Measurements from ENCODE around the gene ARHGEF28. TPM values are rescaled to one million over a fixed set of nuclear protein-coding genes. Genes with fewer than 3 reads are reported as not detected.

The ARHGEF28 gene
- total and polyA plus RNA-seq, 9 of the 15 experiments (the other 6 are each of a cell fraction or from before 2014, with no cell fraction given) = 0.27 TPM; not detected in 8

GRCh38 chr5:73977146-73977545 is 351.1 kb downstream of the ARHGEF28 start:
- H3K4me2 ChIP-seq (ENCODE audit: insufficient read depth, low read length) = no peak overlapping the region
- H2AFZ ChIP-seq (ENCODE audit: low read depth, low read length) = no peak overlapping the region
- H3K9ac ChIP-seq (ENCODE audit: insufficient read depth in 1 of 2, low read depth in 2 of 2, low read length in 2 of 2) = no peak overlapping the region
- H3K9me3 ChIP-seq (replicated peaks; ENCODE audit: control insufficient read depth, insufficient read depth, low read depth, low read length) = no peaks in the 10 kb centered on the region
- ChIA-PET POLR2A (interaction anchor here (0.6 kb wide), 1 partner anchor 26 kb away, joined by 3 read pairs; no protein-coding TSS in a partner anchor), CTCF (ENCODE audit: low intra/inter-chr PET ratio) (no interaction called here)
- H3K4me3 ChIP-seq = no peak overlapping the region
- H3K79me2 ChIP-seq (ENCODE audit: control insufficient read depth, insufficient read depth, low read length) = no peaks in the 10 kb centered on the region
- no peak overlapping the region for H3K27ac ChIP-seq (ENCODE audit: extremely low read depth, low read depth, low read length)
- H3K27me3 ChIP-seq (ENCODE audit: control insufficient read depth in 2 of 2, insufficient read depth in 2 of 2, low read length in 2 of 2) = no peaks in the 10 kb centered on the region; a peak in 1 of 5 replicates
- in situ Hi-C loops (cut with MboI) = no loop called here
- FAIRE-seq = no peak
- no peak for DNase-seq (ENCODE audit: extremely low read depth in 1 of 4, low spot score in 3 of 4)
- TF ChIP-seq PHF8 (IDR thresholded peaks at IDR 0.05; ENCODE audit: borderline replicate concordance, low read length) (no peak), ZNF224 (CRISPR knock-in tag; IDR thresholded peaks at IDR 0.05) (no peak), MAFK (IDR thresholded peaks at IDR 0.05; ENCODE audit: low read length) (no peak), ZNF24 (IDR thresholded peaks at IDR 0.05) (no peak), CXXC5 (CRISPR knock-in tag; IDR thresholded peaks at IDR 0.05) (no peak), PHTF2 (CRISPR knock-in tag; IDR thresholded peaks at IDR 0.05) (no peak), MIER1 (IDR thresholded peaks at IDR 0.05; ENCODE audit: low read depth) (no peak), ZNF551 (CRISPR knock-in tag; IDR thresholded peaks at IDR 0.05) (no peak), ZNF707 (CRISPR knock-in tag; conservative IDR thresholded peaks at IDR 0.05) (no peak), PURB (CRISPR knock-in tag; IDR thresholded peaks at IDR 0.05; ENCODE audit: low read depth) (no peak), TCFL5 (CRISPR knock-in tag; conservative IDR thresholded peaks at IDR 0.05) (no peak), PTTG1 (tag; IDR thresholded peaks at IDR 0.05; ENCODE audit: low read depth) (no peak)
- TF ChIP-seq, protein P1, sequence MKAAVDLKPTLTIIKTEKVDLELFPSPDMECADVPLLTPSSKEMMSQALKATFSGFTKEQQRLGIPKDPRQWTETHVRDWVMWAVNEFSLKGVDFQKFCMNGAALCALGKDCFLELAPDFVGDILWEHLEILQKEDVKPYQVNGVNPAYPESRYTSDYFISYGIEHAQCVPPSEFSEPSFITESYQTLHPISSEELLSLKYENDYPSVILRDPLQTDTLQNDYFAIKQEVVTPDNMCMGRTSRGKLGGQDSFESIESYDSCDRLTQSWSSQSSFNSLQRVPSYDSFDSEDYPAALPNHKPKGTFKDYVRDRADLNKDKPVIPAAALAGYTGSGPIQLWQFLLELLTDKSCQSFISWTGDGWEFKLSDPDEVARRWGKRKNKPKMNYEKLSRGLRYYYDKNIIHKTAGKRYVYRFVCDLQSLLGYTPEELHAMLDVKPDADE (conservative IDR thresholded peaks at IDR 0.05; ENCODE audit: control insufficient read depth, low read depth, low read length) = no peak
- no peaks in the 10 kb centered on the region for H3K4me1 ChIP-seq (replicated peaks in 1 of 2; ENCODE audit: control insufficient read depth in 2 of 2, insufficient read depth in 2 of 2, low read length in 2 of 2)
- H3K9me1 ChIP-seq (ENCODE audit: control insufficient read depth, insufficient read depth, low read length) = no peaks in the 10 kb centered on the region
- 0% methylated on average over 1 of the region's 1 CpG for whole genome bisulfite sequencing (ENCODE audit: insufficient coverage, low coverage, missing lambda C conversion rate)
- H3K36me3 ChIP-seq (ENCODE audit: control insufficient read depth, insufficient read depth, low read length) = no peaks in the 10 kb centered on the region
- intact Hi-C loops (cut with micrococcal nuclease) = no loop called here
- no peak for ATAC-seq
- no TSS peak for BruUV-seq (replicated peaks)
- H4K20me1 ChIP-seq (replicated peaks; ENCODE audit: control insufficient read depth, insufficient read depth, low read length) = no peaks in the 10 kb centered on the region
